HCT116 (cell line): ENCODE measurements around the gene RGS10. TPM values are rescaled to one million over a fixed set of nuclear protein-coding genes. Genes with fewer than 3 reads are reported as not detected.

ENCODE experiments used
- ATAC-seq: fragments of 200-7000 bp; cut with Tn5 transposase; 2 replicates; pipeline ENCODE4 v1.9.1; 2020; ENCODE audit warnings: mild to moderate bottlenecking, moderate library complexity
- BruUV-seq: library from RNA; stranded (reverse); fragments of 400-500 nt; replicated peaks from 2 replicates; lab custom pipeline; 2021; lab: Mats Ljungman, UMichigan
- CTCF ChIA-PET: fragments of 300-600 bp; sonication (Branson Sonifier 250); formaldehyde crosslinking; loops from one replicate; lab custom pipeline; 2021; ENCODE audit warnings: antibody characterized with exemption; lab: Charles Lee
- POLR2A ChIA-PET: fragments of 300-600, 350-600 bp; sonication (Branson Sonifier 250); formaldehyde crosslinking; loops from one replicate; lab custom pipeline; 2021; ENCODE audit warnings: antibody characterized with exemption; lab: Charles Lee
- RAD21 ChIA-PET, 2 experiments: fragments of 300-600 bp; sonication (Branson Sonifier 250); formaldehyde crosslinking; loops; one replicate each; lab custom pipeline; 2023; ENCODE audit warnings: low total read pairs in 2 of 2; ENCODE audit not compliant: uncharacterized antibody in 2 of 2, unreplicated experiment in 2 of 2, low non-redundant PET in 1 of 2; lab: Charles Lee
- DNase-seq: peaks from one replicate; pipeline ENCODE4 v3.0.0-alpha.2; 2010; ENCODE audit warnings: low read depth, low spot score
- H2AFZ ChIP-seq: fragments of 200-600 bp; shearing (Covaris generic), sonication (generic); 2 replicates; pipeline ENCODE4 v1.6.1; 2017; ENCODE audit warnings: low read depth, mixed run types, mixed read lengths, antibody characterized with exemption, low read length; ENCODE audit not compliant: poor library complexity, severe bottlenecking
- H3K27ac ChIP-seq: 2 replicates; pipeline ENCODE4 v1.5.1; 2012; ENCODE audit warnings: low read depth, low read length
- H3K27me3 ChIP-seq: fragments of 200-600 bp; sonication (generic); 2 replicates; pipeline ENCODE4 v1.6.1; 2016; ENCODE audit warnings: mixed run types, low read length, mixed read lengths; ENCODE audit not compliant: insufficient read depth
- H3K36me3 ChIP-seq, 2 experiments: fragments of 200-500 bp in 1 of 2; fragments of 200-600 bp in 1 of 2; sonication (Bioruptor generic) in 1 of 2; sonication (generic) in 1 of 2; 2 replicates each; pipeline versions ENCODE4 v1.5.1 to v1.6.1; 2014 to 2016; ENCODE audit warnings: low read length in 2 of 2, inconsistent platforms in 1 of 2, mixed read lengths in 1 of 2, mixed run types in 1 of 2; ENCODE audit not compliant: insufficient read depth in 2 of 2, control insufficient read depth in 1 of 2
- H3K4me1 ChIP-seq, 2 experiments: fragments of 200-600 bp in 1 of 2; sonication (generic) in 1 of 2; 2 replicates each; pipeline versions ENCODE4 v1.5.1 to v1.6.1; 2012 to 2017; ENCODE audit warnings: low read length in 2 of 2, inconsistent platforms in 1 of 2, mild to moderate bottlenecking in 1 of 2, mixed read lengths in 1 of 2, mixed run types in 1 of 2, moderate library complexity in 1 of 2; ENCODE audit not compliant: insufficient read depth in 2 of 2, control insufficient read depth in 1 of 2
- H3K4me2 ChIP-seq: fragments of 200-600 bp; sonication (generic); 2 replicates; pipeline ENCODE4 v1.6.1; 2017; ENCODE audit warnings: mixed run types, low read length, mixed read lengths
- H3K4me3 ChIP-seq, 2 experiments: fragments of 200-600 bp in 1 of 2; sonication (generic) in 1 of 2; replicated peaks in 1 of 2; 2 replicates each; pipeline ENCODE4 v1.5.1; 2011 to 2016; ENCODE audit warnings: low read length in 2 of 2, control low read depth in 1 of 2, low read depth in 1 of 2, mild to moderate bottlenecking in 1 of 2, mixed read lengths in 1 of 2, mixed run types in 1 of 2
- H3K79me2 ChIP-seq: fragments of 200-600 bp; sonication (generic); 2 replicates; pipeline ENCODE4 v1.6.1; 2017; ENCODE audit warnings: mild to moderate bottlenecking, mixed run types, low read length, moderate library complexity, mixed read lengths; ENCODE audit not compliant: insufficient read depth
- H3K9ac ChIP-seq: fragments of 200-600 bp; sonication (generic); 2 replicates; pipeline ENCODE4 v1.6.1; 2016; ENCODE audit warnings: low read length, mixed read lengths
- H3K9me2 ChIP-seq: fragments of 200-600 bp; sonication (generic), shearing (Covaris generic); 2 replicates; pipeline ENCODE4 v1.6.1; 2017; ENCODE audit warnings: mixed run types, mild to moderate bottlenecking, moderate library complexity; ENCODE audit not compliant: insufficient read depth
- H3K9me3 ChIP-seq, 2 experiments: fragments of 200-500 bp in 1 of 2; fragments of 200-600 bp in 1 of 2; sonication (Bioruptor generic) in 1 of 2; sonication (generic) in 1 of 2; 2 replicates each; pipeline ENCODE4 v1.6.1; 2014 to 2017; ENCODE audit warnings: low read length in 2 of 2, mixed read lengths in 2 of 2, inconsistent platforms in 1 of 2, low read depth in 1 of 2, mild to moderate bottlenecking in 1 of 2, mixed run types in 1 of 2, moderate library complexity in 1 of 2; ENCODE audit not compliant: control insufficient read depth in 1 of 2, insufficient read depth in 1 of 2
- H4K20me1 ChIP-seq: fragments of 200-600 bp; sonication (generic), shearing (Covaris generic); 2 replicates; pipeline ENCODE4 v1.6.1; 2017; ENCODE audit warnings: mixed run types, mild to moderate bottlenecking, moderate library complexity; ENCODE audit not compliant: insufficient read depth
- CBX3 ChIP-seq: IDR thresholded peaks from 2 replicates; pipeline ENCODE4 v1.6.1; 2012; ENCODE audit warnings: low read depth
- CEBPB ChIP-seq: IDR thresholded peaks from 2 replicates; pipeline ENCODE4 v1.6.1; 2012; ENCODE audit warnings: low read depth
- EGR1 ChIP-seq: IDR thresholded peaks from 2 replicates; pipeline ENCODE4 v1.6.1; 2012; ENCODE audit warnings: low read depth
- ELF1 ChIP-seq: IDR thresholded peaks from 2 replicates; pipeline ENCODE4 v1.6.1; 2012; ENCODE audit warnings: low read depth, borderline replicate concordance
- EZH2 ChIP-seq: fragments of 200-600 bp; sonication (generic); IDR thresholded peaks from 2 replicates; pipeline ENCODE4 v1.6.1; 2017; ENCODE audit warnings: antibody characterized with exemption, mixed run types
- JUND ChIP-seq: IDR thresholded peaks from 2 replicates; pipeline ENCODE4 v1.6.1; 2012
- POLR2A ChIP-seq: IDR thresholded peaks from 2 replicates; pipeline ENCODE4 v1.7.0; 2011; ENCODE audit warnings: borderline replicate concordance; ENCODE audit not compliant: insufficient read depth, insufficient read length; ENCODE audit errors: extremely low read depth
- POLR2AphosphoS5 ChIP-seq: IDR thresholded peaks from 2 replicates; pipeline ENCODE4 v1.6.1; 2011; ENCODE audit warnings: mild to moderate bottlenecking, low read depth, low read length, moderate library complexity
- RAD21 ChIP-seq: IDR thresholded peaks from 2 replicates; pipeline ENCODE4 v1.6.1; 2012; ENCODE audit warnings: low read depth, mild to moderate bottlenecking
- SIN3A ChIP-seq: IDR thresholded peaks from 2 replicates; pipeline ENCODE4 v1.6.1; 2012; ENCODE audit warnings: low read depth
- SP1 ChIP-seq: IDR thresholded peaks from 2 replicates; pipeline ENCODE4 v1.6.1; 2012; ENCODE audit warnings: low read depth
- SRF ChIP-seq: IDR thresholded peaks from 2 replicates; pipeline ENCODE4 v1.6.1; 2012; ENCODE audit warnings: low read depth
- TCF7L2 ChIP-seq: IDR thresholded peaks from 2 replicates; pipeline ENCODE4 v1.7.0; 2011; ENCODE audit warnings: borderline replicate concordance, inconsistent platforms; ENCODE audit not compliant: insufficient read depth, insufficient read length; ENCODE audit errors: extremely low read depth
- YY1 ChIP-seq: IDR thresholded peaks from 2 replicates; pipeline ENCODE4 v1.6.1; 2011; ENCODE audit warnings: low read length, low read depth, moderate library complexity, mild to moderate bottlenecking; ENCODE audit not compliant: insufficient replicate concordance; ENCODE audit errors: extremely low read depth
- ZFX ChIP-seq: fragments of 450-650 bp; IDR thresholded peaks from 2 replicates; pipeline ENCODE4 v1.6.1; 2017
- intact Hi-C: fragments of 100-400 bp; cut with micrococcal nuclease; formaldehyde crosslinking; loops from 2 replicates; pipeline ENCODE4 v1.10.0; 2022
- total RNA-seq: library from RNA; stranded (reverse); gene quantifications from one replicate; pipeline ENCODE4 v1.2.1, GENCODE V29; 2021; ENCODE audit not compliant: unreplicated experiment
- TF ChIP-seq, protein P1 (sequence below): IDR thresholded peaks from 2 replicates; pipeline ENCODE4 v1.6.1; 2012; ENCODE audit warnings: low read depth
- TF ChIP-seq, protein P2 (sequence below): IDR thresholded peaks from 2 replicates; pipeline ENCODE4 v1.6.1; 2012
- TF ChIP-seq, protein P3 (sequence below), 3 experiments: fragments of 200-600 bp in 1 of 3; sonication (generic) in 1 of 3; IDR thresholded peaks in 2 of 3; conservative IDR thresholded peaks in 1 of 3; 2 replicates each; pipeline ENCODE4 v1.5.1; 2012 to 2017; ENCODE audit warnings: low read depth in 2 of 3, low read length in 2 of 3, antibody characterized with exemption in 1 of 3, borderline replicate concordance in 1 of 3, control low read depth in 1 of 3, mild to moderate bottlenecking in 1 of 3, mixed read lengths in 1 of 3, mixed run types in 1 of 3, moderate library complexity in 1 of 3; ENCODE audit not compliant: insufficient read depth in 1 of 3

RGS10 gene
- total RNA-seq, 1 experiment from 2014 or later, result 96.7 TPM

DNA sequence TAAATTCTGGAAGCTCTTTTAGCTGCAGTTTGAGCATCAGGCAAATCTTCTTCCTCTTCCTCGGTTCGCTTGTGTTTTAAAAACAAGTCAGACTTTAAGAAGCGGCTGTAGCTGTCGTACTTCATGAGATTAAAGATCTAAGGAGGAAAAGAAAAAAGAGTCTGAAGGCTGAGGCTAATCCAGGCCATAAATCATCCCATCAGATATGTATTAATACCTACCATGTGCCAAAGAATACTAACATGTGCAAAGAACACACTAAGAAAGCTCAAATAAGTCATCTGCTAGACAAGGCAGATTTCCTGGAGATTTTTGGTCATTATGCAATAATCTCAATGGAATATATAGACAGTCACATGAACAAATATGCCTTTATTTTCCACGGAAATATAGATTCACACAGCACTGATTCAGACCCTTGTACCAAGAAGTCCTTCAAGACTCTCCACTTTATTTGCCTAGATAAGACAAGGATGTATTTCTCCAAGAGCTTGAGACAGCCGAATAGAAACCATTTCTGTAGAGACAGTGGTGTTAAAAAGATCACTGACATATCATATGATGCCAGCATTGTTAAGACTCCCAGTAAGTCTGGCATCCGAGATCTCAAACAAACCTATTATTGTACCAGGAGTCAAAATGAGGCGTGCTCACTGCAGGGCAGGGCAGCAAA lies 42.3 kb downstream of the RGS10 start:
- Histone ChIP-seq H3K9ac (no peak overlapping the region), H3K79me2 (no peaks in the 10 kb centered on the region), H3K27ac (no peak overlapping the region), H2AFZ (no peak overlapping the region), H3K27me3 (no peaks in the 10 kb centered on the region), H3K4me1 (no peaks in the 10 kb centered on the region), H3K36me3 (peaks cover 0 to 5% of the 10 kb centered on the region in 2 experiments; a peak in 2 of 4 replicates), H3K9me2 (no peaks in the 10 kb centered on the region), H3K9me3 (no peaks in the 10 kb centered on the region), H3K4me2 (no peak overlapping the region), H4K20me1 (no peaks in the 10 kb centered on the region), H3K4me3 (no peak overlapping the region)
- RAD21 ChIA-PET, result no interaction called here
- no peak for DNase-seq
- intact Hi-C loops, result no loop called here
- POLR2A ChIA-PET, result no interaction called here
- no peak for TF ChIP-seq EZH2
- no peak for TF ChIP-seq EGR1
- TF ChIP-seq, protein P1, sequence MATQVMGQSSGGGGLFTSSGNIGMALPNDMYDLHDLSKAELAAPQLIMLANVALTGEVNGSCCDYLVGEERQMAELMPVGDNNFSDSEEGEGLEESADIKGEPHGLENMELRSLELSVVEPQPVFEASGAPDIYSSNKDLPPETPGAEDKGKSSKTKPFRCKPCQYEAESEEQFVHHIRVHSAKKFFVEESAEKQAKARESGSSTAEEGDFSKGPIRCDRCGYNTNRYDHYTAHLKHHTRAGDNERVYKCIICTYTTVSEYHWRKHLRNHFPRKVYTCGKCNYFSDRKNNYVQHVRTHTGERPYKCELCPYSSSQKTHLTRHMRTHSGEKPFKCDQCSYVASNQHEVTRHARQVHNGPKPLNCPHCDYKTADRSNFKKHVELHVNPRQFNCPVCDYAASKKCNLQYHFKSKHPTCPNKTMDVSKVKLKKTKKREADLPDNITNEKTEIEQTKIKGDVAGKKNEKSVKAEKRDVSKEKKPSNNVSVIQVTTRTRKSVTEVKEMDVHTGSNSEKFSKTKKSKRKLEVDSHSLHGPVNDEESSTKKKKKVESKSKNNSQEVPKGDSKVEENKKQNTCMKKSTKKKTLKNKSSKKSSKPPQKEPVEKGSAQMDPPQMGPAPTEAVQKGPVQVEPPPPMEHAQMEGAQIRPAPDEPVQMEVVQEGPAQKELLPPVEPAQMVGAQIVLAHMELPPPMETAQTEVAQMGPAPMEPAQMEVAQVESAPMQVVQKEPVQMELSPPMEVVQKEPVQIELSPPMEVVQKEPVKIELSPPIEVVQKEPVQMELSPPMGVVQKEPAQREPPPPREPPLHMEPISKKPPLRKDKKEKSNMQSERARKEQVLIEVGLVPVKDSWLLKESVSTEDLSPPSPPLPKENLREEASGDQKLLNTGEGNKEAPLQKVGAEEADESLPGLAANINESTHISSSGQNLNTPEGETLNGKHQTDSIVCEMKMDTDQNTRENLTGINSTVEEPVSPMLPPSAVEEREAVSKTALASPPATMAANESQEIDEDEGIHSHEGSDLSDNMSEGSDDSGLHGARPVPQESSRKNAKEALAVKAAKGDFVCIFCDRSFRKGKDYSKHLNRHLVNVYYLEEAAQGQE, result no peak
- TF ChIP-seq CBX3, result no peak
- no peak for TF ChIP-seq SIN3A
- TF ChIP-seq YY1, result no peak
- TF ChIP-seq JUND, result no peak
- no peak for TF ChIP-seq ZFX
- TF ChIP-seq POLR2A, result no peak
- no peak for TF ChIP-seq TCF7L2
- TF ChIP-seq, protein P2, sequence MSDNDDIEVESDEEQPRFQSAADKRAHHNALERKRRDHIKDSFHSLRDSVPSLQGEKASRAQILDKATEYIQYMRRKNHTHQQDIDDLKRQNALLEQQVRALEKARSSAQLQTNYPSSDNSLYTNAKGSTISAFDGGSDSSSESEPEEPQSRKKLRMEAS, result no peak
- no peak for TF ChIP-seq RAD21
- no peak for TF ChIP-seq SRF
- no peak for TF ChIP-seq SP1
- TF ChIP-seq ELF1, result no peak
- no peak for TF ChIP-seq POLR2AphosphoS5
- TF ChIP-seq, protein P3, sequence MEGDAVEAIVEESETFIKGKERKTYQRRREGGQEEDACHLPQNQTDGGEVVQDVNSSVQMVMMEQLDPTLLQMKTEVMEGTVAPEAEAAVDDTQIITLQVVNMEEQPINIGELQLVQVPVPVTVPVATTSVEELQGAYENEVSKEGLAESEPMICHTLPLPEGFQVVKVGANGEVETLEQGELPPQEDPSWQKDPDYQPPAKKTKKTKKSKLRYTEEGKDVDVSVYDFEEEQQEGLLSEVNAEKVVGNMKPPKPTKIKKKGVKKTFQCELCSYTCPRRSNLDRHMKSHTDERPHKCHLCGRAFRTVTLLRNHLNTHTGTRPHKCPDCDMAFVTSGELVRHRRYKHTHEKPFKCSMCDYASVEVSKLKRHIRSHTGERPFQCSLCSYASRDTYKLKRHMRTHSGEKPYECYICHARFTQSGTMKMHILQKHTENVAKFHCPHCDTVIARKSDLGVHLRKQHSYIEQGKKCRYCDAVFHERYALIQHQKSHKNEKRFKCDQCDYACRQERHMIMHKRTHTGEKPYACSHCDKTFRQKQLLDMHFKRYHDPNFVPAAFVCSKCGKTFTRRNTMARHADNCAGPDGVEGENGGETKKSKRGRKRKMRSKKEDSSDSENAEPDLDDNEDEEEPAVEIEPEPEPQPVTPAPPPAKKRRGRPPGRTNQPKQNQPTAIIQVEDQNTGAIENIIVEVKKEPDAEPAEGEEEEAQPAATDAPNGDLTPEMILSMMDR (IDR thresholded peaks at IDR 0.05 in 2 of 3, conservative IDR thresholded peaks at IDR 0.05 in 1 of 3; ENCODE audit: borderline replicate concordance in 1 of 3, insufficient read depth in 1 of 3, low read depth in 2 of 3, low read length in 2 of 3), result no peak
- no peak for TF ChIP-seq CEBPB
- BruUV-seq, result no TSS peak
- ATAC-seq, result no peak
- CTCF ChIA-PET, result interaction anchor here (1.1 kb wide), 1 partner anchor 11 kb away, joined by 5 read pairs; no protein-coding TSS in a partner anchor
